WTC11 (cell line): ENCODE measurements around the gene C1orf198. TPM values are rescaled to one million over a fixed set of nuclear protein-coding genes. Genes with fewer than 3 reads are reported as not detected.

Source experiments
- ATAC-seq: fragments of 200-7000 bp; cut with Tn5 transposase; 2 replicates; pipeline ENCODE4 v1.10.0; 2021; ENCODE audit warnings: mild to moderate bottlenecking, moderate library complexity
- CTCF ChIA-PET: fragments of 300-600 bp; sonication (Branson Sonifier 250); formaldehyde crosslinking; loops from one replicate; lab custom pipeline; 2021; ENCODE audit warnings: antibody characterized with exemption; lab: Charles Lee
- POLR2A ChIA-PET: fragments of 350-600 bp; sonication (Branson Sonifier 250); formaldehyde crosslinking; loops from one replicate; lab custom pipeline; 2021; ENCODE audit warnings: antibody characterized with exemption; lab: Charles Lee
- DNase-seq: peaks from one replicate; pipeline ENCODE4 v3.0.0; 2021; ENCODE audit warnings: low spot score
- H3K27ac Mint-ChIP-seq: 2 replicates; pipeline ENCODE4 v1.8.0; 2021; ENCODE audit warnings: mixed read lengths
- H3K27me3 Mint-ChIP-seq: 2 replicates; pipeline ENCODE4 v1.8.0; 2021; ENCODE audit warnings: low read depth, mild to moderate bottlenecking, moderate library complexity, mixed read lengths
- H3K36me3 Mint-ChIP-seq: 2 replicates; pipeline ENCODE4 v1.8.0; 2021; ENCODE audit warnings: mixed read lengths
- H3K4me1 Mint-ChIP-seq: 2 replicates; pipeline ENCODE4 v1.8.0; 2022; ENCODE audit warnings: mixed read lengths
- H3K4me3 Mint-ChIP-seq: 2 replicates; pipeline ENCODE4 v1.8.0; 2021; ENCODE audit warnings: mild to moderate bottlenecking, moderate library complexity, mixed read lengths
- H3K9me3 Mint-ChIP-seq: 2 replicates; pipeline ENCODE4 v1.8.0; 2021; ENCODE audit warnings: mixed read lengths
- AFF4 ChIP-seq: sonication (generic); formaldehyde crosslinking; IDR thresholded peaks from 2 replicates; pipeline ENCODE4 v1.8.1; 2023; ENCODE audit warnings: mild to moderate bottlenecking, missing genetic modification reagents, borderline replicate concordance
- ARID4B ChIP-seq: sonication (generic); formaldehyde crosslinking; IDR thresholded peaks from 2 replicates; pipeline ENCODE4 v1.8.0; 2023; ENCODE audit warnings: missing genetic modification reagents, mild to moderate bottlenecking, borderline replicate concordance
- ATF6 ChIP-seq: sonication (generic); formaldehyde crosslinking; IDR thresholded peaks from 2 replicates; pipeline ENCODE4 v1.8.1; 2023; ENCODE audit warnings: mild to moderate bottlenecking, missing genetic modification reagents
- CREB1 ChIP-seq: sonication (generic); formaldehyde crosslinking; IDR thresholded peaks from 2 replicates; pipeline ENCODE4 v1.8.0; 2023; ENCODE audit warnings: mild to moderate bottlenecking, missing genetic modification reagents
- EMX1 ChIP-seq: fragments of 250-450 bp; sonication (Bioruptor Pico); IDR thresholded peaks from 2 replicates; pipeline ENCODE4 v1.8.0; 2021; ENCODE audit warnings: mild to moderate bottlenecking
- ESRRA ChIP-seq: sonication (generic); formaldehyde crosslinking; IDR thresholded peaks from 2 replicates; pipeline ENCODE4 v1.8.1; 2022; ENCODE audit warnings: mild to moderate bottlenecking, missing genetic modification reagents, borderline replicate concordance
- GABPB1 ChIP-seq: sonication (generic); formaldehyde crosslinking; IDR thresholded peaks from 2 replicates; pipeline ENCODE4 v1.8.1; 2023; ENCODE audit warnings: mild to moderate bottlenecking, missing genetic modification reagents
- NR3C1 ChIP-seq: sonication (generic); formaldehyde crosslinking; conservative IDR thresholded peaks from 2 replicates; pipeline ENCODE4 v1.8.1; 2023; ENCODE audit warnings: low read depth, mild to moderate bottlenecking, missing genetic modification reagents
- SMAD3 ChIP-seq: sonication (generic); formaldehyde crosslinking; IDR thresholded peaks from 2 replicates; pipeline ENCODE4 v1.8.0; 2022; ENCODE audit warnings: missing genetic modification reagents, mild to moderate bottlenecking, borderline replicate concordance
- ZNF416 ChIP-seq: fragments of 250-450 bp; sonication (Bioruptor Pico); IDR thresholded peaks from 2 replicates; pipeline ENCODE4 v1.9.0; 2021; ENCODE audit warnings: mild to moderate bottlenecking, inconsistent platforms
- ZNF425 ChIP-seq: fragments of 250-450 bp; sonication (Bioruptor Pico); conservative IDR thresholded peaks from 2 replicates; pipeline ENCODE4 v1.9.0; 2021; ENCODE audit warnings: mild to moderate bottlenecking
- total RNA-seq: library from RNA; stranded (reverse); gene quantifications from 3 replicates; pipeline ENCODE4 v1.2.3, GENCODE V29; 2021
- TF ChIP-seq, protein P1 (sequence below): fragments of 250-450 bp; sonication (Bioruptor Pico); IDR thresholded peaks from 2 replicates; pipeline ENCODE4 v2.1.2; 2022; ENCODE audit warnings: mild to moderate bottlenecking, moderate library complexity
- TF ChIP-seq, protein P2 (sequence below): fragments of 250-450 bp; sonication (Bioruptor Pico); IDR thresholded peaks from 2 replicates; pipeline ENCODE4 v1.9.0; 2021; ENCODE audit warnings: moderate library complexity, mild to moderate bottlenecking, inconsistent platforms, borderline replicate concordance
- TF ChIP-seq, protein P3 (sequence below): fragments of 250-450 bp; sonication (Bioruptor Pico); IDR thresholded peaks from 2 replicates; pipeline ENCODE4 v1.9.0; 2021; ENCODE audit warnings: mild to moderate bottlenecking
- TF ChIP-seq, protein P4 (sequence below): sonication (generic); formaldehyde crosslinking; IDR thresholded peaks from 2 replicates; pipeline ENCODE4 v1.8.0; 2022; ENCODE audit warnings: mild to moderate bottlenecking, missing genetic modification reagents

The C1orf198 gene
- total RNA-seq, 1 experiment from 2014 or later, result 26.9 TPM

GRCh38 chr1:230852959-230853358 is 15.4 kb downstream of the C1orf198 start:
- CTCF ChIA-PET, result interaction anchor here (1.3 to 1.6 kb wide), 2 partner anchors 11 to 15 kb away, joined by 3 read pairs; partner anchors contain the start of gene C1orf198

GRCh38 chr1:230851291-230851691 is 17.0 kb downstream of the C1orf198 start:
- ChIA-PET POLR2A (no interaction called here), CTCF (interaction anchor here (1.2 to 1.6 kb wide), 2 partner anchors 10 to 17 kb away, joined by 3 to 4 read pairs; partner anchors contain the start of gene C1orf198)
- DNase-seq (peak; percentile 53), ATAC-seq (peak; percentile 91)
- peaks cover 10% of the 10 kb centered on the region for H3K9me3 Mint-ChIP-seq
- no peak overlapping the region for H3K4me3 Mint-ChIP-seq
- peaks cover 41% of the 10 kb centered on the region for H3K36me3 Mint-ChIP-seq
- peaks cover 25% of the 10 kb centered on the region for H3K4me1 Mint-ChIP-seq
- H3K27me3 Mint-ChIP-seq, result no peaks in the 10 kb centered on the region; the same call in 1 of the 2 replicates
- H3K27ac Mint-ChIP-seq, result 0 out of 2 replicates have a peak overlapping the region, but pooled peaks have one; percentile 36
- TF ChIP-seq, protein P1, sequence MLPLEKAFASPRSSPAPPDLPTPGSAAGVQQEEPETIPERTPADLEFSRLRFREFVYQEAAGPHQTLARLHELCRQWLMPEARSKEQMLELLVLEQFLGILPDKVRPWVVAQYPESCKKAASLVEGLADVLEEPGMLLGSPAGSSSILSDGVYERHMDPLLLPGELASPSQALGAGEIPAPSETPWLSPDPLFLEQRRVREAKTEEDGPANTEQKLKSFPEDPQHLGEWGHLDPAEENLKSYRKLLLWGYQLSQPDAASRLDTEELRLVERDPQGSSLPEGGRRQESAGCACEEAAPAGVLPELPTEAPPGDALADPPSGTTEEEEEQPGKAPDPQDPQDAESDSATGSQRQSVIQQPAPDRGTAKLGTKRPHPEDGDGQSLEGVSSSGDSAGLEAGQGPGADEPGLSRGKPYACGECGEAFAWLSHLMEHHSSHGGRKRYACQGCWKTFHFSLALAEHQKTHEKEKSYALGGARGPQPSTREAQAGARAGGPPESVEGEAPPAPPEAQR (CRISPR knock-in tag), result no peak
- no peak for TF ChIP-seq ATF6 (CRISPR knock-in tag)
- no peak for TF ChIP-seq ZNF416 (CRISPR knock-in tag)
- TF ChIP-seq, protein P2, sequence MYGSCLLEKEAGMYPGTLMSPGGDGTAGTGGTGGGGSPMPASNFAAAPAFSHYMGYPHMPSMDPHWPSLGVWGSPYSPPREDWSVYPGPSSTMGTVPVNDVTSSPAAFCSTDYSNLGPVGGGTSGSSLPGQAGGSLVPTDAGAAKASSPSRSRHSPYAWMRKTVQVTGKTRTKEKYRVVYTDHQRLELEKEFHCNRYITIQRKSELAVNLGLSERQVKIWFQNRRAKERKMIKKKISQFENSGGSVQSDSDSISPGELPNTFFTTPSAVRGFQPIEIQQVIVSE (CRISPR knock-in tag), result no peak
- TF ChIP-seq ARID4B, result no peak
- TF ChIP-seq ZNF425 (CRISPR knock-in tag), result no peak
- TF ChIP-seq NR3C1 (CRISPR knock-in tag), result no peak
- no peak for TF ChIP-seq CREB1 (CRISPR knock-in tag)
- no peak for TF ChIP-seq ESRRA (CRISPR knock-in tag)
- no peak for TF ChIP-seq SMAD3 (CRISPR knock-in tag)
- no peak for TF ChIP-seq EMX1 (CRISPR knock-in tag)
- TF ChIP-seq, protein P3, sequence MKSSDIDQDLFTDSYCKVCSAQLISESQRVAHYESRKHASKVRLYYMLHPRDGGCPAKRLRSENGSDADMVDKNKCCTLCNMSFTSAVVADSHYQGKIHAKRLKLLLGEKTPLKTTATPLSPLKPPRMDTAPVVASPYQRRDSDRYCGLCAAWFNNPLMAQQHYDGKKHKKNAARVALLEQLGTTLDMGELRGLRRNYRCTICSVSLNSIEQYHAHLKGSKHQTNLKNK, result no peak
- TF ChIP-seq, protein P4, sequence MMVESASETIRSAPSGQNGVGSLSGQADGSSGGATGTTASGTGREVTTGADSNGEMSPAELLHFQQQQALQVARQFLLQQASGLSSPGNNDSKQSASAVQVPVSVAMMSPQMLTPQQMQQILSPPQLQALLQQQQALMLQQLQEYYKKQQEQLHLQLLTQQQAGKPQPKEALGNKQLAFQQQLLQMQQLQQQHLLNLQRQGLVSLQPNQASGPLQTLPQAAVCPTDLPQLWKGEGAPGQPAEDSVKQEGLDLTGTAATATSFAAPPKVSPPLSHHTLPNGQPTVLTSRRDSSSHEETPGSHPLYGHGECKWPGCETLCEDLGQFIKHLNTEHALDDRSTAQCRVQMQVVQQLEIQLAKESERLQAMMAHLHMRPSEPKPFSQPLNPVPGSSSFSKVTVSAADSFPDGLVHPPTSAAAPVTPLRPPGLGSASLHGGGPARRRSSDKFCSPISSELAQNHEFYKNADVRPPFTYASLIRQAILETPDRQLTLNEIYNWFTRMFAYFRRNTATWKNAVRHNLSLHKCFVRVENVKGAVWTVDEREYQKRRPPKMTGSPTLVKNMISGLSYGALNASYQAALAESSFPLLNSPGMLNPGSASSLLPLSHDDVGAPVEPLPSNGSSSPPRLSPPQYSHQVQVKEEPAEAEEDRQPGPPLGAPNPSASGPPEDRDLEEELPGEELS (CRISPR knock-in tag), result no peak
- TF ChIP-seq AFF4, result no peak

More at GRCh38 chr1:230852959-230853358, 15.4 kb downstream of the C1orf198 start:
- no peak for TF ChIP-seq GABPB1
- Mint-ChIP-seq H3K4me3 (no peak overlapping the region), H3K27me3 (no peaks in the 10 kb centered on the region; the same call in 1 of the 2 replicates), H3K36me3 (peaks cover 41% of the 10 kb centered on the region), H3K4me1 (peaks cover 28% of the 10 kb centered on the region), H3K9me3 (peaks cover 10% of the 10 kb centered on the region), H3K27ac (no peak overlapping the region)
- ATAC-seq (no peak), DNase-seq (no peak)
- POLR2A ChIA-PET, result no interaction called here
